HG02623 (cell line): ENCODE results near the gene ZDHHC3.
"Not testable (repeated sequence)": the region's sequence is repeated elsewhere in the genome, so short reads cannot be mapped to it uniquely, and the experiment has no call there.

Experiments
- ATAC-seq: cut with Tn5 transposase; IDR thresholded peaks from one replicate; pipeline ENCODE4 v1.9.1; 2021; ENCODE audit warnings: moderate library complexity; ENCODE audit not compliant: unreplicated experiment

ZDHHC3 gene

DNA sequence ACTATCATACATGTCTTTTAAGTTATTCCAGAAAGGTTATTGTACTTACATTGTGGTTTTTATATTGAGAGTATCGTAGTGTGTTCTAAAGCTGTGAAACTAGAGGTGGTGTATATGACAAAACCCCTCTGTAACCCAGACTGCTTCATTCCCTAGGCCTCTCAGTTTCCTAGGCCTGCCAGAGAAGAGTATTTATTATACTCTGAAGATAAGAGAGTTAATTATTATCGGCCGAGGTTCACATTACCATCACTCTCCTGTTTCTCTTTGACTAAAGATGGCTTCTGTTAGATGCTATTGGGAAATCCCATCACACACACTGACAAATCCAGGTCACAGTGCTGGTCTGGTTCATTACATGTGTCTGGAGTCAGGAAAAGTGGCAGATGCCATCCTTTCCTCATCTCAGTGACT lies 20.6 kb upstream of the ZDHHC3 start:
- no peak for ATAC-seq

DNA sequence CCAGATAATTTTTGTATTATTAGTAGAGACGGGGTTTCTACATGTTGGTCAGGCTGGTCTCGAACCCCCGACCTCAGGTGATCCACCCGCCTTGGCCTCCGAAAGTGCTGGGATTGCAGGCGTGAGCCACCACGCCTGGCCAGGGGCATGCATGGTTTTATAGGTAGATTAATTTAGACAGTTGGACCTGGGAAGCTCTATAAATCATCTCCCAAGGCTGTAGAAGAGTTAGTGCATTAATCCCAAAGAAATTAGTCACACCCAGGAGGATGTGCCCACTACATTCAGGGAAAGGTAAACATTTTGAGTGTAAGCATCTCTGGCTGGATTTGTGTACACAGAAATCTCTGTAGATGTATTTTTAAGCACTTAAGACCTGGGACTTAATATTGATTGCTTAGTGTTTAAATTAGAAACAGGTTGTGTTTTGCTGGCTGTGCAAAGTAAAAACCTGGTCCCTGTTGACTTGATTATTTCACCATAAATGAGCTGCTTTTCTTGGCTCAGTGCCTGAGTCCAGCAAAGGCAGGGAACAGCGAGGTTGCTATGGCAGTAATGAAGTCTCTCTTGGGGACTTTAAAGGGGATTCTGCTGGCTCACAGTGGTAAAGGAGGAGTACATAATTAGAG lies 19.3 kb upstream of the ZDHHC3 start:
- ATAC-seq: no peak

DNA sequence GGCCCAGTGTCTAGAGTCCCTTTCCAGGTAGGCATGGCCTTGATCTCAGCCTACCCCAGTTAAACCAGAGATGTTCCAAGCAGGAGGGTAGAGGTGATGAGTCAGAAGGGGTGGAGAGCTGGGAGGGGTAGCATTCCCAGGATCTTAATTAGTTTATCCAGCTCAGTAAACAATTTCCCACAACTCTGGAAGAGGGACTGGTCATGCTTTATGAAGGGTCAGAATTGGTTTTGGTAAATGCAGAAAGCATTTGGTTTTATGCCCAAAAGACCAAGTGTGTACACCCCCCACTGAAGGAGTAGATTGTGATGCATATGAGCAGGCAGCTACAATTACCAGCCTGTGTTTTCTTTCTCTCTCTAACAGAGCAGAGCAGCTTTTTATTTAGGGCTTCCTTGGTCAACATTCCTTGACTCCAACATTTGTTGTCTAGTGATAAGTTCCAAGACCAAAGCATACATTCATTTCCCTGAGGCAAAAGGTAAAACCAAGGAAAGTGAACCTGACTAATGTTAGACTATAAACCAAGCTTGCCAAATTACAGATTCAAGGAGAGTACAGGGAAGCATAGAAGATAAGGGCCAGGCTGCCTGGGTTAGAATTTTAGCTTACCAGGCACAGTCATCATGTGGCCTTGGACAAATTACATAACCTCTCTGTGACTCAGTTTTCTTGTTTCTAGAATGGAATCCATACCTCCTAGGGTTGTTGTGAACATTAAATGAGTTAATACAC lies 17.7 kb upstream of the ZDHHC3 start:
- ATAC-seq: no peak

DNA sequence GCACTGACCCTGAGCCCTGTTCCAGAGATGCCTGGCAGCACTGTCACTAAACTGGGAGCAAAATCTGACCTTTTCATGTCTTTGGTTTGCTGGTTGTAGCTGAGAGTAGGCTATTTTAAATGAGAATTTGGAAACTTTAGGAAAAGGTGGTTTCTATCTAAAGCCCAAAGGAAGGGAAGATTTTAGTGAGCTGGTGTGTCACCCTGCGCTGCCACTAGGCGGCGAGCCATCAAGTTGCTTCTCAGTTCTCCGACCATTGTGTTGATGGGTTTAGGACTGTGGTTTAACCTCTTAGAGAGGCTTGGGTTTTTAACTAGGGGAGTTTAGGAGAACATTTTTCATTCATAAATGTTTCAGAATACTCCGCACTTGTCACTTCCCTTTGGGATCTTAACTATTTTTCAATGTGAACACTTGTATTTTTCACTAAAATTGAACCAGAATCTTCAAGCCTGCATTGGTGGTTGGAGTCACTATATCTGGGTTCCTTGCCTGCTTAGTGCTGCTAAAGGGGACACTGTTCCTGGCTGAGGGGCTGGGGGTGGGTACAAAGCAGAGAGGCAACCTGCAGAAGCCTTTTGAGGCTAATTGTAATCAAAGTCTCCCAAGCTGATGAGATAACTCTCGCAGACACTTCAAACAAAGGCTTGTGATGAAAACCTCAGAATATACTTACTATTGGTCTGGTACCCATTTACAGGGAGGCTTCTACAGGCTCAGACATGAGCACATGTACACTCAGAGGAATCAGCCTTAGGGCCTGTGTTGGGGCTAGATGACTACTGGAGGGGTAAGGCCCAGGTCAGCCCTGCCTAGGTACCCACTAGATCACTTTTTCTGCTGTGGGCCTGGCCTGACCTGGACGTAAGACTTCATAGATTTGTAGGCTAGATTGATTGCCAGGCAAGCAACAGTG lies 16.8 kb upstream of the ZDHHC3 start:
- ATAC-seq: no peak

DNA sequence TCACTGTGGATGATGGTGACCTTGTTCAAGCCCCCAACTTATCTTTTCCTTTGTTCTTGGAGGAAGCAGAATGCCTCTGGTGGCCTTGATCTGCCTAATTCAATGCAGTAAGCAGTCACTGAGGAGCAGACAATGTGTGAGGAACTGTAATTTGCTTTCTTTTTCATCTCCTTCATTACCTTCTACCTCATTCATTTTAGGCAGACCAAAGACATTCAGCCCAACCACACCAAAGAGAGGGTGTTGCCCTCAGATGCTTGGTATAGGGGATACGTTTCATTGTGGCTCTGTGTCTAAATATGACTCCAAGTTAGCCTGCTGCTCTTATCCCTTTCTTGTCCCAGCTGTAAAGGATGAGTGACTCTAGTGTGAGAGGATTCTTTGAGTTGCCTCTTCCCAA lies 15.4 kb upstream of the ZDHHC3 start:
- ATAC-seq: no peak

DNA sequence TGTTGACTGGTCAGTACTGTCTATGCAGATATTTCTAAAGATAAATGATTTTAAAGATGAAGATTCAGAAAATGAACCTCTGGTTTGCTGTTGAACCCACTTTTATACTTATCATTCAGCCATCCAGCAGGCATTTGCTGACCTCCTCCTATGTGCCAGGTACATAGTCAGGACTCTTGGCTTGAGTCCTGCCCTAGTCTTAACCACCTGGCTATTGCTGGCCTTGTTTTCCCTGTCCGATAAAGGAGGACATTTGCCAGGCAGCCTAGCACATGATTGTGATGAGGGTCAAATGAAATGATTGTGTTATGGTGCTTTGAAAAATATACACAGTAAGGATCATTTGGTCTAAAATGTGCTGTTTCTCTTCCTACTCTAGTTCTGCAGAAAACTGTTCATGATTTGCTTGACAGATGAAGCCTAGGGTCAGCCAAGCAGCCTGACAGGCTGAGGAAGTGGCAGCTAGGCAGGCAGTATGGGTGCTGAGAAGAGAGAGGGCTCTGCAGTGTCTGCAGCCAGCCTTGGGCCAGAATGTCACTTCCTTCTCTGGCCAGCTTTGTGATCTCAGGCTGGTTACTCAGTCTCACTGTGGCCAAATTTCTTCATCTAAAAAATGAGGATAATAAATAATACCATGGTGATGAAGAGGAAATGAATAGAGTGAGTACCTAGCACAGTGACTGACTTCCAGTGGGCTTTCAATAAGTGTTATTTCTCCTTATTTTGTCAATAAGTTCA lies 13.8 kb upstream of the ZDHHC3 start:
- ATAC-seq: no peak

DNA sequence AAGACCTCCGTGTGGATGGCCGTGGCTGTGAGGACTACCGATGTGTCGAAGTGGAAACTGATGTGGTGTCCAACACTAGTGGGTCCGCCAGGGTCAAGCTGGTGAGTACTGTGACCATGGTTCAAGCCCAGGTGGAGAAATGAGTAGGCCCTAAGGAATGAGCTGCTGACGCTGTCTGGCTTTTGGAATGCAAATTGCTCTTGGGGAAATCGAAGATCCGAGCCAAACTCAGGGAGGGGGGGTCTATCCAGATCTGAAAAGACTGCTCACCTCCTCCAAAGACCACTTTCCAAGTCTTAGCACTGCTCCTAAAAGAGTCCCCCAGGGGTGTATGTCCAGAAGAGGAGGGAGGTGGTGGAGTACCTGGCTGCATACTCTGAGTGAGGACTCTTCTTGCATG lies 13.2 kb upstream of the ZDHHC3 start:
- no peak for ATAC-seq

DNA sequence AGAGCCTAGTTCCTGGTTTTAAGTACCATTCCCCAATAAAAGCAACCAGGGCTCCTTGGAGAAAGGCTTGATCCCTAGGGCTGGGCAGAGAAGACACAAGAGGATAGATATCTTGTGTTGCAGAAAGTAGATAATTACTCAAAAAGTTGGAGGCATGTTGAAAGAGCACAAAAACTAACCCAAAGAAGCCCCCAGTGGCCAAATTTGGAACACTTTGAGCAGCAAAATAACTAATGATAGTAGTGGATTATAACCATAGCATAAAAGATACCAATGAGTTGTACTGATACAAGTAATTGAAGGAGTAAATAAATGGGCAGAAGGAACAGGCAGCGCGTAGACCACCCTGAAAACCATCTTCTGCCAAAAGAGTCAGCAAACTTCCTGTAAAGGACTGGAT lies 12.1 kb upstream of the ZDHHC3 start:
- ATAC-seq: no peak

DNA sequence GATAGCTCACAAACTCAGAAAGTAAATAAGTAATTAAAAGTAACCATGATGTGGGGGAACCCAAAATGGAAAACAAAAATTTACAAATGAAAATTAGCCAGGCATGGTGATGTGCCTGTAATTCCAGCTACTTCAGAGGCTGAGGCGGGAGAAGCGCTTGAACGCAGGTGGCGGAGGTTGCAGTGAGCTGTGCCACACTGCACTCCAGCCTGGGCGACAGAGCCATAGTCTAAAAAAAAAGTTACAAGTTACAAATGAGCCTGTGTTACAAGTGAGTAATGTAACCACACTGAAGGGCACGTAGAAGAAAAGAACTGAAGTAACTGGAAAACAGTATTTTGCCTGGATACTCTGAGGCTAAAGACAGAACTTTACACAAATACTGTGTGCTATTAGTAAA lies 11.4 kb upstream of the ZDHHC3 start:
- no peak for ATAC-seq

DNA sequence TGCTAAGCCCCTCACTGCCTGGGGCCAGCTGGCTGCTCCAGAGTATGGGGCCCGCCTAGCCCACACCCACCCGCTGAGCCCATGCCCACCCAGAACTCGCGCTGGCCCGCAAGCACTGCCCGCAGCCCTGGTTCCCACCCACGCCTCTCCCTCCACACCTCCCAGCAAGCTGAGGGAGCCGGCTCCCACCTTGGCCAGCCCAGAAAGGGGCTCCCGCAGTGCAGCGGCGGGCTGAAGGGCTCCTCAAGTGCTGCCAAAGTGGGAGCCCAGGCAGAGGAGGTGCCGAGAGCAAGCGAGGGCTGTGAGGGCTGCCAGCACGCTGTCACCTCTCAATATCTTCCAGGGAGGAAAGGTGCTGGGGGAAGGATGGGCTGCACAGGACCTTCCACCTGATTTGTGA lies 10.4 kb upstream of the ZDHHC3 start:
- not testable (repeated sequence) for ATAC-seq

DNA sequence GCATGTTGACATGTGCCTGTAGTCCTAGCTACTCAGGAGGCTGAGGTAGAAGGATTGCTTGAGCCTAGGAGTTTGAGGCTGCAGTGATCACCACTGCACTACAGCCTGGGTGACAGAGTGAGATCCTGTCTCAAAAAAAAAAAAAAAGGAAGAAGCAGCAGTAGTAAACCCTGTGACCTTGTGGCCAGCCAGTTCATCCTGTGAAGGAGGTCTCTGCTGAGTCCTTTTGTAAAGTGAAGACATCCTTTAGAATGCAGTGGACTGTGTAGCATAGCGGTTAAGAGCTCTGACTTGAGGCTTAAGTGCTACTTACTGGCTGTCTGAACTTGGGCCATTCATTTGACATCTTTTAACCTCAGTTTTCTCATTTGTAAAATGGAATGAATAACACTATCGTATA lies 8.4 kb upstream of the ZDHHC3 start:
- ATAC-seq: no peak

DNA sequence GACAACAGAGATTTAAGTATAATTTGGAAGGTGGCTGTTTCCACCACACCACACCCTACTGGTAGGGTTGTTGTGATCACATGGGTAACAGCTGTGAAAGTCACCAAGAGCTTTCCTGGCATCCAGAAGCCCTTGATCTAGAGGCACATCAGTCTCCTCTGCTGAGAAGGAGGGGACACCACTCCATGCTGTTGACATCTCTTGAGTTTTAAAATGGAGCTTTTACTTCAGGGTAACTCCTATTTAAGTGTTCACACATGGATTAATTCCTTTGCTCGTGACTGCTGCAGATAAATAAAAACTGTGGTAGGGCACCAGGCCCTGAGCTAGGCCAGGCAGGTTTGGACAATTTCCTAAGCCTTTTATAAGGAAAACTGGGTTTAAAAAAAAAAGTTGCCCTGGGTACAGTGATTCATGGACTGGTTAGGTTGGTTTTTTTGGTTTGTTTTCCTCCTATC lies 7.5 kb upstream of the ZDHHC3 start:
- ATAC-seq: no peak

DNA sequence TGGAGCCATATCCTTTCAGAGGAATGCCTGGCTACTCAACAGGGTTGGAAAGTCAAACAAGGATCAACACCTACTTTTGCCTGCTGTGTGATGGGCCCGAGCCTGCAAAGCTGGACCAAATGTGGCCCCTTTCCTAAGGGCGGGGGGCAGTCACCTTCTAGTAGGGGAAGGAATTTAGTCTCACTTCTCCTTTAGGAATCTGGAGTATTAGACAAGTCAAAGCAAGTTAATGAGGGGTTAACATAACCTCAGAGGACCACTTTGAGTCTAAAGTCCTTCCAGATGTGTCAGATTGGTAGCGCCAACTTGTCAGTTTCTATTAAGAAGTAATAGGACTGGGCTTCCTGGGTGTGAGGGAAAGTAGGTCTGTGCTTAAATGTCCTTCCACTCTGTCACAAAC lies 6.8 kb upstream of the ZDHHC3 start:
- ATAC-seq: no peak

DNA sequence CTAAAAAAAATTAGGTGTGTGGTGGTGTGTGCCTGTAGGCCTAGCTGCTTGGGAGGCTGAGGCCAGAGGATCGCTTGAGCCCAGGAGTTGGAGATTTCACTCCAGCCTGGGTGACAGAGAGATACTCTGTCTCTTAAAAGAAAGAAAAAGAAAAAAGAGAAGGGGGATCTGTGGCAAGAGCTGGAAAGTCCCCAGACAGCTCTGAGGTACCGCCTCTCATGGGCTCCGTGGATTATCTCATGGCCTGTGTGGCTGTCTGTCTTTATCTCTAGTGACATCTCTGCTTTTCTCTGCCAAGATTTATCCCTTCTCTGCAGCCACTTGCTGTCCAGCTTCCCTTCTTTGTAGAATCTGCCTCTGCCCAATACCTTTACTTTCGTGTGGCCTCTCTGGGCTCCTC lies 5.8 kb upstream of the ZDHHC3 start:
- ATAC-seq: no peak

DNA sequence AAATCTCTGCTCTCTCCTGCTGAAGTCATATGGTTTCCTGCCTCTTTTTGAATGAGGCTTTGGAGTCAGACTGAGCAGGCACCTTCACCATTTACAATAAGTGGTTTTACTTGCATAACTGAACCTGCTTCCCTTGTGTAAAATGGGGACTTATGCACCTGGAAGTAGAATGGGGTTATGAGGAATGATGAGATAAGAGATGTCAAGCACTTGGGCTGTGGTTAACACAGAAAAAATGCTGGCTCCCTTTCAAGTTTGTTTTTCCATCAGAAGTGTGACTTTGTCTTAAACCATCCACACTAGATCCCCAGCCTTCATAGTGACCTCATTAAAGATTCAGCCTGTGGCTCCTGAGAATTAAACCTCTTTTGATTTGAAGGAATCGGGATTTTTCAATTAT lies 5.2 kb upstream of the ZDHHC3 start:
- ATAC-seq: no peak

DNA sequence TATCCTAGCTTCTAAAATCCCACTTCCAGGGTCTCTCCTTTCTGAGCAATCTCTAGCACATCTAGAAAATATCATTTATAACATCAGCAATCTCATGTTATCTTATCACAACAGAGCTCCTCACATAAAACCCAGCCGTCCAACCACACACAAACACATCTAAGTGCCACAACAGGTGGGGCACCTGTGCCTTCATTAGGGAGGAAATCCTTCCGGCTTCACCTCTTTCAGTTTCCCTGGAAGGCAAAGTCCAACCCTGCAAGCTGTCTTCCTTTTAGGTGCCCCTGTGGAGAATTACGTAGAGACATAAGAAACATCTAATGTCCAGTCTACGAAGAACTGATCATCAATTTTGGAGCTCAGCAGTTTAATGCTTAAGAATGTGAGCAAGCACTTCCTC lies 1.6 kb downstream of the ZDHHC3 start:
- no peak for ATAC-seq

DNA sequence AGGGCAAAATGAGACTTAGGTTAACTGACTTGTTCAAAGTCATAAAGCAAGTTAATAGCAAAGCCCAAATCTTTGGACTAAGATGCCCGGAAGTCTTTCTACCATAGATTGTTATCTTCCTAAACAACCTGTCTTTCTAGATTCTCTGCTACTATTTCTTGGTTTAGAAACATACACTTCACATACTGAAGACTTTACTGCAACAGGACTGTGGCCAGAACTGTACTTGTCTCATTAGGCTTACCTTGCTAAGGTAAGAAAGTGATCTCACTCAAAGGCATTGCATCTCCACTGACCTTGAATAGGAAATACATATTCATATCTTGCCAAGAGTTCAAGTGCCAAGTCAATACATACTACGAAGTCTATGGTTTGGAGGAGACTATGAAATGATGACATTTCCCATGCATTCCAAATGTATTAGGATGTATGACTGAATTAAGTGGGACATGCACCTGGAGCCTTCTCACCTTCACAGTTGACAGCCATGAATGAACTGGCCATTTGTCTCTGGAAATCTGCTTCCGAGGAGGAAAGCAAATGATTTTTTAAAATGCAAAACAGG lies 5.0 kb downstream of the ZDHHC3 start:
- ATAC-seq: no peak

DNA sequence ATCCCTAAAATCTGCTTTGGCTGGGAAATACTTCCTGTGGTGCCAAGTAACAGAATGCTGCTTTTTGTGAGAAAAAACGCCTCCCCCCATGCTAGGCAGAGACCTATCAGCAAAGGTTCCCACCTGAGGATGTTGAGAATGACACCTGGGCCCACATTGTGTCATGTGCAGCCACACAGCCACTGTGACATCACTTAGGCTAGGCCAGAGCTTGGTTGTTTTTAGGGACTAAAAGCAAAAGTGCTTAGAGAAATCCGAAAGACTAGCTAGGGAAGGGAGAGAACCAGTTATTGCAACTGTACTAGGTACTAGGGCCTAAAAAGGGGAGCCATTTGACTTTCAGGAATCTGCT lies 6.2 kb downstream of the ZDHHC3 start:
- no peak for ATAC-seq

DNA sequence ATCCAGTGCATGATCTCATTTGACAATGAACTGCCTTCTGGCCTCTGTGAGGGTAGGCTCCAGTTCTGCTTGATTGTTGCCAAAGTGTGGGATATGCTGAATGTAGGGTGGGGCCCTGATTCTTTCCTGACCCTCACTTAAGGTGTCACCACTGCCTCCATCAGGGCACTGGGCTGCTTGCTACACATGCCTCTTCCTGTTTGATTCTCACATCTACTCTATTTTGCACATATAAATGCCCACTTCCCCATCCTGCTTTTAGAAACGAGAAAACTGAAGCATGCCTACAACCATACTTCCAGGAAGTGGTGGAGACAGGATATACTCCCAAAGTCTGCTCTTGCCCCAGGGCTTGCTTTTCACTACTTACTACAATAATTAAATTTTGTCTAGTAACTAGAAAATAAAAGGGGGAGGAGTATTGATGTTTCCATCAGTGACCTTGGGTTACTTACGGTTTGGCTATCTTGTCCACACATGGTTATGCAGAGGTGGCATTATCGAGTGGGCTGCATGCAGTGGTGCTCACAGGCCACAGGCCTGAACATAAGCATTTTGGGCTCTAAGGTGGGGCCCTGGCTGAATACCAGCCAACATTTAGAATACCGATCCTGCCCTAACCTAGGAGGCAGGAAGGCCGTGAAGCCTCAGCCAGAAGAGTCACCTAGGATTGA lies 6.7 kb downstream of the ZDHHC3 start:
- ATAC-seq: no peak

DNA sequence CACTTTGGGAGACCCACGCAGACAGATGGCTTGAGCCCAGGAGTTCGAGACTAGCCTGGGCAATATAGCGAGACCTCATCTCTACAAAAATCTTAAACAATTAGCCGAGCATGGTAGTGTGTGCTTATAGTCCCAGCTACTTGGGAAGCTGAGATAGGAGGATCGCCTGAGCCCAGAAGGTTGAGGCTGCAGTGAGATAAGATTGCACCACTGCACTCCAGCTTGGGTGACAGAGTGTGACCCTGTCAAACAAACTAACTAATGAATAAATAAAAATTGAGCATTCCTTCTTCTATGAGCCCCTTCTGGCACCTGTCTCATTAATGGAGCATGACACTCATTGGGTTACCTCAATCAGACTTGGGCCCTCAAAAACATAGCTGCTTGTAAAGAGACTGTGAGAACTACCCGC lies 7.5 kb downstream of the ZDHHC3 start:
- no peak for ATAC-seq
